Activated CD8-positive, alpha-beta memory T cell treated with anti-CD3 and anti-CD28 coated beads, Interleukin-2, amount 50 U/mL, for 24 hours (primary cell): ENCODE data around the gene PRLH.

Experiments used
- DNase-seq: peaks from one replicate; pipeline ENCODE4 v3.0.0-alpha.2; 2020; ENCODE audit errors: extremely low read depth

Gene PRLH, protein sequence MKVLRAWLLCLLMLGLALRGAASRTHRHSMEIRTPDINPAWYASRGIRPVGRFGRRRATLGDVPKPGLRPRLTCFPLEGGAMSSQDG

GRCh38 chr2:237566401-237567235, at the start of gene PRLH:
Gene PRLH (plus strand): TSS chr2:237566574. CDS start chr2:237566574, 0 bp downstream.
- no peak for DNase-seq

GRCh38 chr2:237517163-237517562, 49.2 kb upstream of the PRLH start:
- DNase-seq: no peak

- DNase-seq: no peak
These were observed 48.4 kb upstream of the PRLH start for GRCh38 chr2:237517990-237518389.

GRCh38 chr2:237519506-237520245, 46.7 kb upstream of the PRLH start:
- DNase-seq: no peak

DNA sequence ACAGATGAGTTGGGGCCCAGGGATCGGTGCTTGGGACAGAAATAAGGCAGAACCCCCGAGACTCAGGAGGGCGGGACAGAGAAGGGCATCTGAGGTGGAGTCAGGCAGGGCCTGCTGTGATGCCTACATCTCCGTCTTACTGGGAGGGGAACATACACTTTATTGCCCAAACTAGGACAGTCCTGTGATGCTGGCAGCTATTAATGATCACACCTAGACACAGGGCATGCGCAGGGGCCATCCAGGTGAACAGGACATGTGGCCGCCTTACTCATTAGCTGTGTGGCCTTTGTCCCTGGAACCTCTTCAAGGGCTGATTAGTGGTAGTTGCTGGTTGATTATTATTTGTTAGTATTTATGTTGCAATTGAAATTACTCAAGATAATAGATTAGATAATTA, 46.1 kb upstream of the PRLH start:
- DNase-seq: no peak

DNA sequence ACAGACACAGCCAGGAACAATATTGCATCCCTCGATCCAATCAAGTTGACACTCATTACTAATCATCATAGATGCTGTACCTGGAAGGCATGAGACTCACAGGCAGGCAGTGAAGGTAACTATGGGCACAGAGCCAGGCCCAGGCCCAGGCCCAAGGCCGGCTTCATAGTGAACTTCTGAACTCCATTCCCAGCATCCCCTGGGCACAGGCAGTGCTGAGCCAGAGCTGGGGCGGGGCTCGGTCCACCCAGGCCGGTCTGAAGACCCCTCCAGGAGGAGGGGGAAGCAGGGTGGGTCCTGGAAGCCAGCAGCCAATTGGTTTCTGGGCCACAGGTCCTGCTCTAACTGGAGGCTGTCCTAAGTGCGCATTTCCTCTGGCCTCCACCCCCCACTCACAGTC, 41.7 kb upstream of the PRLH start:
- no peak for DNase-seq

DNA sequence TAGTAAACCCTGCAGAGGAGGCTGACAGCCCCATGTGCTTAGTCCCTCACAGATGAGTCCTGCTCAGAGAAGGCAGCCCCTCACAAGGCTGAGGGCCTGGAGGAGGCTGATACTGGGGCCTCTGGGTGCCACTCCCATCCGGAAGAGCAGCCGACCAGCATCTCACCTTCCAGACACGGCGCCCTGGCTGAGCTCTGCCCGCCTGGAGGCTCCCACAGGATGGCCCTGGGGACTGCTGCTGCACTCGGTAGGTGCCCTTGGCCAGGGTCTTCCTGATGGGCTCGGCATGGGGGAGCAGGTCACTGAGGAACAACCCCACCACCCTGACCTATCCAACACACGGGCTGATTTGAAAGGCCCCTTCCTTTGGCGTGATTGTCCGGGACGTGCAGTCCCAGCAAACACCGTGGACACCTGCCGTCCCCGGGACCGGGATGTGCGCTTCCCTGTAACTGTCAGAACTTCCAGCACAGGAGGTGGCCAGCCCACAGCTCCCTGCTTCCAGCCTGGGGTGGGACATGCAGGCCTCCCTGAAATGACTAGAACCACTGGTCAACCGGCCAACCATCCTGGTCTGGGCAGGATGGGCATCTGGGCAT, 40.7 kb upstream of the PRLH start:
- DNase-seq: no peak

GRCh38 chr2:237527233-237527632, 39.1 kb upstream of the PRLH start:
- no peak for DNase-seq

GRCh38 chr2:237527766-237528165, 38.6 kb upstream of the PRLH start:
- no peak for DNase-seq

DNA sequence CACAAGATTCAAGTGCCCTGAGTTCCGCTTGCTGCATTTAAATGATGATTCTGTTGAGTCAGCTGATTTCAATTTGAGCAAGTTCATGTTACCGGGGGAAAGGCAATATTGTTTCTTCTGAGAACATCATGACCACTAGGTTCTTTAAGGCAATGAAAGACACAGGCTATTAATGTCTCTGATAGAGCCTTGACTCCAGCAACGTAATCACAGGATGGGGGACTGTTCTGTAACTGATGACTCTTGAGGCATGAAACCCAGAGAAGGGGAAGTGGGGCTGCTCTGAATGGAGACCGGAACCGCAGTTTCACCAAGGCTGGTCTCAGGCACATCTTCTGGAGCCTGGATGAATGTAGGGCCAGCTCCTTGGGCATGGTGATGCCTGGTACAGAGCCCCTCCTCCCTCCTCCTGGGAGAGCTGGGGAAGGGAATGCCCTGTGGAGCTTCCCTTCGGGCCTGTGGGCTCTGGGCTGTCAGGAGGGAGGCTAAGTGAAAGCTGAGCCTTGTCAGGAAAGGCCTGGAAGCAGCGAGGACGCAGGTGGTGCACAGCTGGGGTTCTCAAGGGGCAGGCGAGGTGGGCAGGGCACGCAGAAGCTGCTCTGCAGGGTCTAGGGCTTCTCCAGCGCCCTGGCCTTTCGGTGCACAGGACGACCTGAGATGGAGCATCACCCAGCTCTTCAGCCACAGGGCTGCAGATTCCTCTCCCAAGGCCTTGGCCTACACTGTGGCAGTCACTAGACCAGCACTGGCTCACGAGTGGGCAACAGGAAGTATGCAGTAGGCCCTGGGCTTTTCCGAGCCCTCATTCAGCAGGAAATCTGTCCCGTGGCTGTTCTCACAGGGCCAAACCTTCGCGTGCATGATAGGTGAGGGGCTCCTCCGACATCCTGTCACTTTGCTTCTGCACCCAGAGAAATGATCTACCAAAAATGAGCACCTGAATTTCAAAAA, 36.6 kb upstream of the PRLH start:
- DNase-seq: no peak

- no peak for DNase-seq
These were observed 35.6 kb upstream of the PRLH start for GRCh38 chr2:237530472-237531433.

DNA sequence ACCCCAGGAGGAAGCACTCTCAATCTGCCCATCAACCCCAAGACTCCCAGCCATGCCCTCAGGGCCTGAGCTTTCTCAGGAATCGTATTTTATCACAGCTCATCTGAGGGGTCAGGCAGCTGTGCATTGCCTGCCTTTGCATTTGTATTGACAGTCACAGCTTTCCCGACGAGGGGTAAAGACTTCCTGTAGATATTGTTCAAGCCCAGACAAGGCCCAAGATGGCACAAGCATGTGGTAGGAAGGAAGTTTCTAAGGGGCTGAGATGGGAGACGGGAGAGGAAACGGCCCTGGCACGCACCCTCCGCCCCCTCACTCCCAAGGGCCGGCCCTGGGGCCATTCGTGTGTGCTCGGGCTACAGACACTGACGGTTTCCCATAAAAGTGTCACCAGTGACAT, 34.2 kb upstream of the PRLH start:
- no peak for DNase-seq

DNA sequence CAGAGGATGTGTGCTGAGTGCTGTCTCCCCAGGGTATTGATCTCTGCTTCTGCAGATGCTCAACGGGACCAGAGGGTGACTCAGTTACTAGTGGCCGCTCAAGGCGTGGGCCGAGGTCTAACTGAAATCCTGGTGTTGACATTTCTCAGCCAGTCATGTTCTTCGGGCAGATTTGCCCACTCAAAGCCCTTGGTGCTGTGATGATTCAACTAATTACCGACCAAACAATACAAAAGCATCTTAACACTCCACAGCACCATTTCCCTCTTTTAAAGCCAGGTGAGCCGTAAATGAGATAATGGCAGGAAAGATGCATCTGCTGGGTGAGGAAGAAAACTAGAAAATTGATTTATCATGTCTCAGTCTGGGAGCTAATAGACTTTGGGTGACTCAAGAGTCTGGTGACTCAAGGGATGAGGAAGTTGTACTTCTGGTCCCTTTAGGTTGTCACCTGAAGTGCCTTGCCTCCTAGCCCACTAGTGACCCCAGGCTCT, 32.7 kb upstream of the PRLH start:
- no peak for DNase-seq

GRCh38 chr2:237534380-237534779, 32.0 kb upstream of the PRLH start:
- no peak for DNase-seq

DNA sequence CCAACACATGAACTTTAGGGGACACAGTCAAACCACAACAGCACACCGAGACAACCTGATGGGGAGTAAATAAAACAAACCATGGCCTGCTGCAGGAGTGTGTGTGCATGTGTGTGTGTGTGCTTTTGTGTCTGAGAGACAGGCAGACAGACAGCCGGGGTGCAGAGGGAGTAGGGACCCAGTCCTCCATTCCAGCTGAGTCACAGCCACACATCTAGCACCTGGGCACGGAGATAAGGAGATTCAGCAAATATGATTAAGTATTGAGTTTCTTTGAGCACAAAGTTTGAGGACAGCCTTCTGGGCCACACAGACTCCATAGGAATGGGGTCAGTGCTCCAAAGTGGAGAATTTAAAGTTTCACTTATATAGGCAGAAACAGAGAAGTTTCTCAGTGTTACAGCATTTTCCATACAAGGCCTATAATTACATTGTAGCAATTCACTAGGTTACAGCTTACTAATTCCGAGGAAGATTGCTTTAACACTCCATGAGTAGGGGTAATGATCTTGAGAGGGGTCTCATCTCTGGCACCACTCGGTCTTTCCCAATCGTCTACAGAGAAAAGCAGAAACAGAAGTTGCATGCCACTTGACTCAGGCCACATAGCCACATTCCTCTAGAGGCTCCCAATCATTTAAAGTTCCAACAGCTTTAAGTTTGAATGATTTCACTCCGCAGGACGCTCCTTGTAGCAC, 30.8 kb upstream of the PRLH start:
- no peak for DNase-seq

DNA sequence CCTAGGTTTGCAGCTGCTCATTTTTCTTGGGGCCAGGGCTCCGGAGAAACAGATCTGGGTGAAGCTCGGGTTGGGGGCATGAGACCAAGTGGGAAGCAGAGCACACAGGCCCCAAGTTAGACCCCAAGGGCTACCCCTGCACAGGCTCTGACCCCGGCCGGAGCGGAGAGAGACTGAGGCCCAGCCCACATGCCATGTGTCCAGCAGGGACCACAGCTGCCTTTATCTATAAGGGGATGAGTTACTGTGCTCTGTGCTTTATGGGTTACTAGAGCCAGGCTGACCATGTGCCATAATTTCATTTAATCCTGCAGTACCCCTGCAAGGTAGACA, 30.3 kb upstream of the PRLH start:
- DNase-seq: no peak

- DNase-seq: no peak
These were observed 29.8 kb upstream of the PRLH start for GRCh38 chr2:237536617-237537016.

DNA sequence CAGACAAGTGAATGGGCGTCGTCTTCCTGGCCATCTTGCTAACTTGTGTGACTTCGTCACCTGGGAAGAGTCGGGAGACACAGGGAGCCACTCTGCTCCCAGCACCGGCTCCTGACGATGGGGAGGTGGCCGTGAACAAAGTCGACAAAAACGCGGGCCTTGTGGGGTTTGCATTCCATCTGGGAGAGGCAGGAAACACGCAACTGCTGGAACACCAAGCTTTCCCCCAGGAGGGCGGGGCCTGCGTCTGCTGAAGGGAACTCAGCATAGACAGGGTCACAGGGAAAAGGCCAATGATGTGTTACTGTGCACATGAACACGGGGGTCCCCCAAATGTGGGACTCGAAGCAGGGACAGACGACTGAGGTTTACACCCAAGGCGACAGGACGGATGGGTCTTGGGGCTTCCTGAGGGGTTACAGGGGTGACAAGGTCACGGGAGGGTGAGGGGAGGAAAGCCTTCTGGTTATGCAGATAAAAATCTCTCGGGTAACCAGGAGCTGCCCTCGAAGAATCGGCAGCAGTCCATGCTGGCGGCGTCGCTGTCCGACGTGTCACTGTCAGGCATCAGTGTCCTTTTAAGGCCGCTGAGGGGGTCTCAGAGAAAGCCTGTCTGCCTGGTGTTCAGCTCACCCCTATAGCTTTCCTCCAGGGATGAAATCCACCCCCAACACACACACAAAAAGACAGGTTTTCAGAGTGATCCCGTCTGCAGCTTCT, 28.2 kb upstream of the PRLH start:
- DNase-seq: no peak

DNA sequence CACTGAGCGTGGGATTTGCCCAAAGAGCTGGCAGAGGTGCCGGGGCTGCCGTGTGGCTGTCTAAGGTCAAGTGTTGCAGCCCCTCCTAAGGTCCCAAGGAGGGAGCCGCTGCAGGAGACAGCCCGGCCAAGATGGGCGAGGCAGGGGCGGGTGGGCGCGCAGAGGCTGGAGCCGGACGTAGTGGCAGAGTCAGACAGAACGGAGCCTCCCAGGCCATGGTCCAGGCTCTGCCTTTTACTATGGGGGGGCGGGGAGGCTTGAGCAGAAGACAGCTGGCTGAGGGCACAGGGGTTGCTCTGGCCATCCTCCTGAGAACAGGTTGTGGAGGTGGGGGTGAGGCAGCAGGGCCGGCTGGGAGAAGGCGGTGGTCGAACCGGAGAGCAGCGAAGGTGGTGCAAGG, 27.5 kb upstream of the PRLH start:
- DNase-seq: no peak
